Testis (tissue), 3 donors: ENCODE results near the gene SOX6. TPM values are rescaled to one million over a fixed set of nuclear protein-coding genes. Genes with fewer than 3 reads are reported as not detected.

Experiments used
- DNase-seq: peaks from one replicate; pipeline ENCODE4 v3.0.0-alpha.2; 2019
- H3K27ac ChIP-seq, 2 donors: fragments of 200-600 bp; sonication (generic); one replicate each; pipeline ENCODE4 v1.5.1; 2019
- H3K27me3 ChIP-seq: fragments of 200-600 bp; sonication (generic); one replicate; pipeline ENCODE4 v1.5.1; 2019
- H3K36me3 ChIP-seq: fragments of 200-600 bp; sonication (generic); one replicate; pipeline ENCODE4 v1.5.1; 2017; ENCODE audit warnings: low read depth; ENCODE audit errors: missing control alignments
- H3K4me1 ChIP-seq: fragments of 200-600 bp; sonication (generic); one replicate; pipeline ENCODE4 v1.5.1; 2019
- H3K4me3 ChIP-seq, 2 donors: fragments of 200-600 bp; sonication (generic); one replicate each; pipeline ENCODE4 v1.5.1; 2017 to 2019
- H3K9me3 ChIP-seq: fragments of 200-600 bp; sonication (generic); one replicate; pipeline ENCODE4 v1.5.1; 2017
- CTCF ChIP-seq, 3 experiments: fragments of 450-650 bp in 2 of 3; fragments of 200-600 bp in 1 of 3; sonication (generic) in 1 of 3; IDR thresholded peaks; one replicate each; pipeline ENCODE4 v1.5.1; 2016 to 2019; ENCODE audit warnings: antibody characterized with exemption in 3 of 3, mild to moderate bottlenecking in 2 of 3, moderate library complexity in 1 of 3
- POLR2A ChIP-seq: fragments of 450-650 bp; IDR thresholded peaks from one replicate; pipeline ENCODE4 v1.6.1; 2017; ENCODE audit warnings: antibody characterized with exemption, mild to moderate bottlenecking, moderate library complexity
- WGBS, 2 donors: methylation state at CpG; one replicate each; pipeline ENCODE4 v1.1.5; 2018; 5-methylcytosine and 5-hydroxymethylcytosine counted together
- intact Hi-C: fragments of 100-400 bp; cut with DNase I; formaldehyde crosslinking; loops from one replicate; pipeline ENCODE4 v1.15.1; 2023; ENCODE audit warnings: low total_unique reads
- polyA plus RNA-seq: library from polyadenylated mRNA; stranded (reverse); fragments of 350-450 nt; fragmentation: Illumina TruSeq; extraction: RNeasy Lipid Tissue Mini Kit (QIAGEN cat#74804); gene quantifications from one replicate; pipeline ENCODE4 v1.2.3, GENCODE V29; 2014; ENCODE audit warnings: low read depth, low replicate concordance; ENCODE audit not compliant: insufficient read depth
- total RNA-seq, 2 donors: library from RNA; depleted of rRNA; stranded (reverse); fragments of >200 nt; gene quantifications; one replicate each; pipeline ENCODE4 v1.2.3, GENCODE V29; 2016

SOX6 gene
- total and polyA plus RNA-seq, 3 donors from 2014 or later: 39.6 to 74.0 (median 52.3) TPM

GRCh38 chr11:16058671-16059070 lies 297.7 kb downstream of the SOX6 start:
- Histone ChIP-seq H3K27me3 (no peaks in the 10 kb centered on the region), H3K9me3 (no peaks in the 10 kb centered on the region), H3K4me3 (no peak overlapping the region), H3K36me3 (no peaks in the 10 kb centered on the region), H3K27ac (no peak overlapping the region), H3K4me1 (no peaks in the 10 kb centered on the region)
- no peak for DNase-seq
- no peak for TF ChIP-seq CTCF (IDR thresholded peaks at IDR 0.05)
- no peak for TF ChIP-seq POLR2A
- intact Hi-C loops: no loop called here

- DNase-seq: no peak
- 69 to 83% methylated on average over 1 of the region's 1 CpG for WGBS, 2 donors
- intact Hi-C loops: no loop called here
Measured at GRCh38 chr11:16052750-16053149, 303.6 kb downstream of the SOX6 start.

GRCh38 chr11:16049611-16050010 lies 306.7 kb downstream of the SOX6 start:
- no peak overlapping the region for H3K4me3 ChIP-seq
- H3K9me3 ChIP-seq: no peaks in the 10 kb centered on the region
- no peaks in the 10 kb centered on the region for H3K4me1 ChIP-seq
- H3K27me3 ChIP-seq: no peaks in the 10 kb centered on the region
- no peaks in the 10 kb centered on the region for H3K36me3 ChIP-seq
- H3K27ac ChIP-seq: no peak overlapping the region
- no peak for TF ChIP-seq CTCF (IDR thresholded peaks at IDR 0.05)
- TF ChIP-seq POLR2A: no peak
- no peak for DNase-seq
- intact Hi-C loops: no loop called here
- WGBS, 2 donors: 70 to 79% methylated on average over 5 of the region's 5 CpGs

More at GRCh38 chr11:16052750-16053149, 303.6 kb downstream of the SOX6 start:
- H3K27me3 ChIP-seq: no peaks in the 10 kb centered on the region
- no peaks in the 10 kb centered on the region for H3K36me3 ChIP-seq
- H3K9me3 ChIP-seq: no peaks in the 10 kb centered on the region
- no peaks in the 10 kb centered on the region for H3K4me1 ChIP-seq
- H3K4me3 ChIP-seq: no peak overlapping the region
- no peak overlapping the region for H3K27ac ChIP-seq
- TF ChIP-seq CTCF (IDR thresholded peaks at IDR 0.05) (no peak), POLR2A (no peak)

GRCh38 chr11:16047073-16047472 lies 309.3 kb downstream of the SOX6 start:
- no peak for TF ChIP-seq CTCF (IDR thresholded peaks at IDR 0.05)
- TF ChIP-seq POLR2A: no peak
- Histone ChIP-seq H3K27ac (no peak overlapping the region), H3K9me3 (no peaks in the 10 kb centered on the region), H3K4me3 (no peak overlapping the region), H3K27me3 (no peaks in the 10 kb centered on the region), H3K4me1 (no peaks in the 10 kb centered on the region), H3K36me3 (no peaks in the 10 kb centered on the region)
- DNase-seq: no peak
- intact Hi-C loops: no loop called here
- WGBS, 2 donors: 80 to 89% methylated on average over 6 of the region's 6 CpGs

GRCh38 chr11:16043617-16044016 lies 312.7 kb downstream of the SOX6 start:
- TF ChIP-seq POLR2A: no peak
- TF ChIP-seq CTCF (IDR thresholded peaks at IDR 0.05): no peak
- Histone ChIP-seq H3K9me3 (no peaks in the 10 kb centered on the region), H3K36me3 (no peaks in the 10 kb centered on the region), H3K4me1 (no peaks in the 10 kb centered on the region), H3K27ac (no peak overlapping the region), H3K27me3 (no peaks in the 10 kb centered on the region), H3K4me3 (no peak overlapping the region)
- intact Hi-C loops: no loop called here
- DNase-seq: no peak
- 72 to 78% methylated on average over 2 of the region's 2 CpGs for WGBS, 2 donors
